Measurements from ENCODE around the gene VRTN. TPM values are rescaled to one million over a fixed set of nuclear protein-coding genes. Genes with fewer than 3 reads are reported as not detected.
"Not testable (repeated sequence)": the region's sequence is repeated elsewhere in the genome, so short reads cannot be mapped to it uniquely, and the experiment has no call there.

VRTN gene
- total and polyA plus RNA-seq, 2 donors (not counting 1 experiment from before 2014, with no cell fraction given), result not detected

- Histone ChIP-seq H3K4me2 (ENCODE audit: extremely low read depth, insufficient read depth, low read length) (no peak overlapping the region), H3K36me3 (ENCODE audit: control insufficient read depth, insufficient read depth, low read length) (no peaks in the 10 kb centered on the region)
- no peak for DNase-seq (ENCODE audit: low read depth in 2 of 2)
Measured at GRCh38 chr14:74325446-74325845, 22.8 kb upstream of the VRTN start.

DNA sequence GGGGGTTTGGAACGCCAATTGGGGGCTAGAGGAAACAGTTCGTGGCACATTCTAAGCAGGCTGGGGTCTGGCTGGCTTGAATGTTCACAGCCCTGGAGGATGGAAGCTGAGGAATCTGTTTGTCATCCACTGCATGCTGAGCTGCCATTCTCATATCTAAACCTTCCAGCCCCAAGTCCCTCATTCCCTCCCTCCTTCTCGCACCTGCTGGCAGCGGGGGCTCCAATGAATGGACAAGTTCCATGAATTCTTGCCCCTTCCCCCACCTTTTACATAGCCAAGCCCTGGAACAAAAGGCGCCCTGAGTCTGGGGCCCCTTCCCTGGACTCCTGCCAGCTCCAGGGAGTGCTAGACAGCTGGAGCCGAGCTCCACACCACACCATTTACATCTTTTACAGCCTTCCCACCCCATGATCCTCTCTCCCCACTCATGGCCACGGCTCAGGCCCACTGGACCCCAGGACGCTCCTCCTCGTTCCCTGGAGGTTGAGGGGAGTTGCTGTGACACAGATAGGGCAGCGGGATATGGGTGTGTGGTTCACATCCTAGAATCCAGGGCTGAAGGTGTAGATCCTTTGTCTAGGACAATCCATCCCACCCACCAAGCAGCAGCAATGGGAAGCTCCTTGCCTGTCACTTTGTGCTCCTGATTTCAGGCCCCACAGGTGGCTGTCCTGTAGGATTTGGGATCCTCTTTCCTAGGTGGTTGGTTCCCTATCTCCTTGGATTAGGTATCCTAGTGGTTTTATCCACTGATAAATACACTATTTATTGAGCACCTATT, 21.7 kb upstream of the VRTN start:
- Histone ChIP-seq H3K9me3 (ENCODE audit: control insufficient read depth, insufficient read depth, low read depth, low read length) (no peaks in the 10 kb centered on the region), H3K36me3 (ENCODE audit: control insufficient read depth, insufficient read depth, low read length) (no peaks in the 10 kb centered on the region), H3K4me1 (ENCODE audit: control insufficient read depth, extremely low read depth, insufficient read depth, low read length) (no peaks in the 10 kb centered on the region), H3K4me3 (replicated peaks in 1 of 4; ENCODE audit: control extremely low read depth in 1 of 4, insufficient read depth in 1 of 4, low read depth in 3 of 4, low read length in 4 of 4) (no peak overlapping the region), H3K27ac (ENCODE audit: insufficient read depth, low read length) (no peak overlapping the region), H4K20me1 (ENCODE audit: control insufficient read depth, extremely low read depth, insufficient read depth, low read length) (no peaks in the 10 kb centered on the region), H3K27me3 (ENCODE audit: control insufficient read depth, insufficient read depth, low read length) (peaks cover 15% of the 10 kb centered on the region), H3K79me2 (ENCODE audit: control insufficient read depth, insufficient read depth, low read length) (no peaks in the 10 kb centered on the region), H2AFZ (ENCODE audit: low read length) (no peak overlapping the region), H3K9ac (ENCODE audit: insufficient read depth, low read length) (no peak overlapping the region), H3K4me2 (ENCODE audit: extremely low read depth, insufficient read depth, low read length) (no peak overlapping the region)
- DNase-seq (ENCODE audit: low read depth in 2 of 2), result no peak
- TF ChIP-seq, protein P1, sequence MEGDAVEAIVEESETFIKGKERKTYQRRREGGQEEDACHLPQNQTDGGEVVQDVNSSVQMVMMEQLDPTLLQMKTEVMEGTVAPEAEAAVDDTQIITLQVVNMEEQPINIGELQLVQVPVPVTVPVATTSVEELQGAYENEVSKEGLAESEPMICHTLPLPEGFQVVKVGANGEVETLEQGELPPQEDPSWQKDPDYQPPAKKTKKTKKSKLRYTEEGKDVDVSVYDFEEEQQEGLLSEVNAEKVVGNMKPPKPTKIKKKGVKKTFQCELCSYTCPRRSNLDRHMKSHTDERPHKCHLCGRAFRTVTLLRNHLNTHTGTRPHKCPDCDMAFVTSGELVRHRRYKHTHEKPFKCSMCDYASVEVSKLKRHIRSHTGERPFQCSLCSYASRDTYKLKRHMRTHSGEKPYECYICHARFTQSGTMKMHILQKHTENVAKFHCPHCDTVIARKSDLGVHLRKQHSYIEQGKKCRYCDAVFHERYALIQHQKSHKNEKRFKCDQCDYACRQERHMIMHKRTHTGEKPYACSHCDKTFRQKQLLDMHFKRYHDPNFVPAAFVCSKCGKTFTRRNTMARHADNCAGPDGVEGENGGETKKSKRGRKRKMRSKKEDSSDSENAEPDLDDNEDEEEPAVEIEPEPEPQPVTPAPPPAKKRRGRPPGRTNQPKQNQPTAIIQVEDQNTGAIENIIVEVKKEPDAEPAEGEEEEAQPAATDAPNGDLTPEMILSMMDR (conservative IDR thresholded peaks at IDR 0.05 in 1 of 2, IDR thresholded peaks at IDR 0.05 in 1 of 2; ENCODE audit: low read depth in 1 of 2, low read length in 2 of 2), result no peak
- TF ChIP-seq EZH2 (IDR thresholded peaks at IDR 0.05; ENCODE audit: low read length, missing control alignments), result no peak

More at GRCh38 chr14:74325446-74325845, 22.8 kb upstream of the VRTN start:
- H3K27me3 ChIP-seq (ENCODE audit: control insufficient read depth, insufficient read depth, low read length), result peaks cover 15% of the 10 kb centered on the region
- no peak overlapping the region for H3K27ac ChIP-seq (ENCODE audit: insufficient read depth, low read length)
- no peak overlapping the region for H3K9ac ChIP-seq (ENCODE audit: insufficient read depth, low read length)
- no peak overlapping the region for H3K4me3 ChIP-seq (replicated peaks in 1 of 4; ENCODE audit: control extremely low read depth in 1 of 4, insufficient read depth in 1 of 4, low read depth in 3 of 4, low read length in 4 of 4)
- H2AFZ ChIP-seq (ENCODE audit: low read length), result no peak overlapping the region
- H4K20me1 ChIP-seq (ENCODE audit: control insufficient read depth, extremely low read depth, insufficient read depth, low read length), result no peaks in the 10 kb centered on the region
- H3K4me1 ChIP-seq (ENCODE audit: control insufficient read depth, extremely low read depth, insufficient read depth, low read length), result no peaks in the 10 kb centered on the region
- no peak for TF ChIP-seq EZH2 (IDR thresholded peaks at IDR 0.05; ENCODE audit: low read length, missing control alignments)
- TF ChIP-seq, protein P1 (conservative IDR thresholded peaks at IDR 0.05 in 1 of 2, IDR thresholded peaks at IDR 0.05 in 1 of 2; ENCODE audit: low read depth in 1 of 2, low read length in 2 of 2), result no peak
- no peaks in the 10 kb centered on the region for H3K79me2 ChIP-seq (ENCODE audit: control insufficient read depth, insufficient read depth, low read length)
- no peaks in the 10 kb centered on the region for H3K9me3 ChIP-seq (ENCODE audit: control insufficient read depth, insufficient read depth, low read depth, low read length)

DNA sequence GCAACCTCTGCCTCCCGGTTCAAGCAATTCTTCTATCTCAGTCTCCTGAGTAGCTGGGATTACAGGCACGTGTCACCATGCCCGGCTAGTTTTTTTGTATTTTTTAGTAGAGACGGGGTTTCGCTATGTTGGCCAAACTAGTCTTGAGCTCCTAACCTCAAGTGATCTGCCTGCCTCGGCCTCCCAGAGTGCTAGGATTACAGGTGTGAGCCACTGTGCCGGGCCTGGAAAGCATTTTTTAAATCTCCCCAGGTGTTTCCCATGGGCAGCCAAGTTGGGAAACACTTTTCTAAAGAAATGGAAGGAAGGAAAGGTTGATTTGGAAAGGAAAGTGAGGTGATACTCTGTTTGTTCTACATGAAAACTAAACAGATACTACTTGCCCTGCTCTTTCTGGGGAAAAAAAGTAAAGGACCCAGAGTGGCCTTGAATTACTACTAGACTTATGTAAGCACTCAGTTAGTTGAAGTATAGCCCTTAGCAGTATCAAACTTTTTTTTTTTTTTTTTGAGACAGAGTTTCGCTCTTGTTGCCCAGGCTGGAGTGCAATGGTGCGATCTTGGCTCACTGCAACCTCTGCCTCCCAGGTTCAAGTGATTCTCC, 18.2 kb upstream of the VRTN start:
- not testable (repeated sequence) for H3K9me3 ChIP-seq (ENCODE audit: control insufficient read depth, insufficient read depth, low read depth, low read length); H3K36me3 ChIP-seq (ENCODE audit: control insufficient read depth, insufficient read depth, low read length); H3K79me2 ChIP-seq (ENCODE audit: control insufficient read depth, insufficient read depth, low read length); H4K20me1 ChIP-seq (ENCODE audit: control insufficient read depth, extremely low read depth, insufficient read depth, low read length); H3K4me2 ChIP-seq (ENCODE audit: extremely low read depth, insufficient read depth, low read length); H2AFZ ChIP-seq (ENCODE audit: low read length); DNase-seq (ENCODE audit: low read depth in 2 of 2); H3K27ac ChIP-seq (ENCODE audit: insufficient read depth, low read length); H3K9ac ChIP-seq (ENCODE audit: insufficient read depth, low read length); H3K4me3 ChIP-seq (replicated peaks in 1 of 4; ENCODE audit: control extremely low read depth in 1 of 4, insufficient read depth in 1 of 4, low read depth in 3 of 4, low read length in 4 of 4); H3K4me1 ChIP-seq (ENCODE audit: control insufficient read depth, extremely low read depth, insufficient read depth, low read length)
- peaks cover 15% of the 10 kb centered on the region for H3K27me3 ChIP-seq (ENCODE audit: control insufficient read depth, insufficient read depth, low read length)
